A673 (cell line): ENCODE results near the gene BAZ1A.

Experiments
- EZH2 ChIP-seq: fragments of 200-600 bp; sonication (generic); IDR thresholded peaks from 2 replicates; pipeline ENCODE4 v1.6.1; 2017; ENCODE audit warnings: borderline replicate concordance, low read depth, mild to moderate bottlenecking, mixed read lengths, antibody characterized with exemption, low read length; ENCODE audit not compliant: poor library complexity, severe bottlenecking
- TF ChIP-seq, protein P1 (sequence below): fragments of 300-800, 200-600 bp; sonication (generic); conservative IDR thresholded peaks from 2 replicates; pipeline ENCODE4 v1.5.1; 2017; ENCODE audit warnings: low read depth, mild to moderate bottlenecking, antibody characterized with exemption, low read length, moderate library complexity, mixed read lengths

DNA sequence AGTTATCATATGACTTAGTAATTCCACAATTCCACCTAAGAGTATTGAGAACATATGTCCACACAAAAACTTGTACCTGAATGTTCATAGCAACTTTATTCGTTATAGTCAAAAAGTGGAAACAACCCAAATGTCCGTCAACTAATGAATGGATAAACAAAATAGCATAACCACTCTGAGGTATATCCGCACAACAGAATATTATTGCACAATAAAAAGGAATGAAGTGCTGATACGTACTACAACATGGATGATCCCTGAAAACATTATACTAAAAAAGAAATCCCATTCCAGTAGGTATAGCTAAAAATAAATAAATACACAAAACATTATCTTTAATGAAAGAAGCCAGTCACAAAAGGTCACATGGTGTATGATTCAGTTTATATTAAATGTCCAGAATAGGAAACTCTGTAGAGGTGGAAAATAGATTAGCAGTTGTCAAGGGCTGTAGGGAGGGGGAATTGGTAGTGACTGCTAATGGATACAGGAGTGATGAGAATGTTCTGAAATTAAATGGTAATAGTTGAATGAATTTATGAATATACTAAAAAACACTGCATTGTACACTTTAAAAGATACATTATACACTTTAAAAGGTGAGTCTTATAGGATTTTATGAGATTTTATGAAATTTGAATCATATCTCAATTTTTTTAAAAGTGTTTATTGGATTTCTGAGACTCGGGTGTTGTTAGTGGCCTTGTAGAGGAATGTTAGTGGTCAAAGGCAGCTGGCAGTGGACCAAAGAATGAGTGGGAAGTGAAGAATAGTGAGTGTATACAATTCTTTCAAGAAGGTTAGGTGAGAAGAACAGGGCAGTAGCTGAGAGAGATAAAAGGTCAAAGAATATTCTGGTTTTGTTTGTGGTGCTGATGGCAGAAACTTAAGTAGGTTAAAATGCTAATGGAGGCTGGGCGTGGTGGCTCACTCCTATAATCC, 36.3 kb upstream of the BAZ1A start:
- TF ChIP-seq, protein P1, sequence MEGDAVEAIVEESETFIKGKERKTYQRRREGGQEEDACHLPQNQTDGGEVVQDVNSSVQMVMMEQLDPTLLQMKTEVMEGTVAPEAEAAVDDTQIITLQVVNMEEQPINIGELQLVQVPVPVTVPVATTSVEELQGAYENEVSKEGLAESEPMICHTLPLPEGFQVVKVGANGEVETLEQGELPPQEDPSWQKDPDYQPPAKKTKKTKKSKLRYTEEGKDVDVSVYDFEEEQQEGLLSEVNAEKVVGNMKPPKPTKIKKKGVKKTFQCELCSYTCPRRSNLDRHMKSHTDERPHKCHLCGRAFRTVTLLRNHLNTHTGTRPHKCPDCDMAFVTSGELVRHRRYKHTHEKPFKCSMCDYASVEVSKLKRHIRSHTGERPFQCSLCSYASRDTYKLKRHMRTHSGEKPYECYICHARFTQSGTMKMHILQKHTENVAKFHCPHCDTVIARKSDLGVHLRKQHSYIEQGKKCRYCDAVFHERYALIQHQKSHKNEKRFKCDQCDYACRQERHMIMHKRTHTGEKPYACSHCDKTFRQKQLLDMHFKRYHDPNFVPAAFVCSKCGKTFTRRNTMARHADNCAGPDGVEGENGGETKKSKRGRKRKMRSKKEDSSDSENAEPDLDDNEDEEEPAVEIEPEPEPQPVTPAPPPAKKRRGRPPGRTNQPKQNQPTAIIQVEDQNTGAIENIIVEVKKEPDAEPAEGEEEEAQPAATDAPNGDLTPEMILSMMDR: no peak
- TF ChIP-seq EZH2: no peak
